ENCODE measurements around the gene IL36B. TPM values are rescaled to one million over a fixed set of nuclear protein-coding genes. Genes with fewer than 3 reads are reported as not detected.

IL36B gene
- polyA plus RNA-seq, 1 of the 3 experiments (the other 2 are of a cell fraction): not detected

- no peak overlapping the region for H3K4me2 ChIP-seq
- H3K4me1 ChIP-seq (ENCODE audit: control insufficient read depth in 1 of 2, insufficient read depth in 2 of 2, low read depth in 1 of 2, low read length in 1 of 2): no peaks in the 10 kb centered on the region
- H4K20me1 ChIP-seq (ENCODE audit: insufficient read depth): no peaks in the 10 kb centered on the region
- H3K27ac ChIP-seq (ENCODE audit: low read depth in 2 of 2, low read length in 1 of 2): no peak overlapping the region
- H3K9me3 ChIP-seq: no peaks in the 10 kb centered on the region
- no peaks in the 10 kb centered on the region; the same call in 1 of the 2 replicates for H3K27me3 ChIP-seq (ENCODE audit: insufficient read depth)
- H3K9ac ChIP-seq: no peak overlapping the region
- H3F3A ChIP-seq (replicated peaks; ENCODE audit: insufficient read depth): no peaks in the 10 kb centered on the region
- ChIA-PET CTCF (interaction anchor here (0.9 to 1.1 kb wide), 3 partner anchors 10 to 119 kb away, joined by 3 to 4 read pairs (median 4); no protein-coding TSS in a partner anchor), POLR2A (no interaction called here)
- no peak overlapping the region for H3K4me3 ChIP-seq (ENCODE audit: low read depth in 2 of 2, low read length in 1 of 2)
- H3K9me2 ChIP-seq: no peaks in the 10 kb centered on the region
- TF ChIP-seq FOXJ3 (CRISPR knock-in tag; IDR thresholded peaks at IDR 0.05) (no peak), POLR2AphosphoS5 (IDR thresholded peaks at IDR 0.05; ENCODE audit: low read depth, low read length) (no peak), GATA2 (CRISPR knock-in tag; IDR thresholded peaks at IDR 0.05) (no peak), CHD2 (IDR thresholded peaks at IDR 0.05; ENCODE audit: low read length, partially characterized antibody) (no peak), USF2 (IDR thresholded peaks at IDR 0.05; ENCODE audit: borderline replicate concordance, low read depth, low read length) (no peak), RAD21 (IDR thresholded peaks at IDR 0.05; ENCODE audit: low read length) (no peak), REST (IDR thresholded peaks at IDR 0.05; ENCODE audit: low read depth, low read length) (no peak), MEF2A (IDR thresholded peaks at IDR 0.05; ENCODE audit: borderline replicate concordance, low read depth) (no peak)
- H3K36me3 ChIP-seq (replicated peaks in 1 of 2; ENCODE audit: control insufficient read depth in 1 of 2, insufficient read depth in 2 of 2, low read length in 1 of 2): no peaks in the 10 kb centered on the region
- 3% methylated on average over 2 of the region's 2 CpGs for WGBS (ENCODE audit: low lambda C conversion rate)
- DNase-seq: no peak
- no peak overlapping the region for H2AFZ ChIP-seq (ENCODE audit: low read depth)
- H3K79me2 ChIP-seq (ENCODE audit: insufficient read depth): no peaks in the 10 kb centered on the region
These were observed 32.9 kb upstream of the IL36B start for GRCh38 chr2:113085542-113085941.

GRCh38 chr2:113084249-113085000, 31.8 kb upstream of the IL36B start:
- Histone ChIP-seq H4K20me1 (ENCODE audit: insufficient read depth) (no peaks in the 10 kb centered on the region), H3K4me2 (no peak overlapping the region)
- CTCF ChIA-PET: interaction anchor here (0.6 to 1.1 kb wide), 3 partner anchors 9 to 114 kb away, joined by 3 to 4 read pairs (median 4); no protein-coding TSS in a partner anchor

More at GRCh38 chr2:113084249-113085000, 31.8 kb upstream of the IL36B start:
- Histone ChIP-seq H3K9me3 (no peaks in the 10 kb centered on the region), H3K9me2 (no peaks in the 10 kb centered on the region), H3K27me3 (ENCODE audit: insufficient read depth) (no peaks in the 10 kb centered on the region; the same call in 1 of the 2 replicates), H3K27ac (ENCODE audit: low read depth in 2 of 2, low read length in 1 of 2) (no peak overlapping the region), H3K9ac (no peak overlapping the region), H3K79me2 (ENCODE audit: insufficient read depth) (no peaks in the 10 kb centered on the region), H3K36me3 (replicated peaks in 1 of 2; ENCODE audit: control insufficient read depth in 1 of 2, insufficient read depth in 2 of 2, low read length in 1 of 2) (no peaks in the 10 kb centered on the region), H2AFZ (ENCODE audit: low read depth) (no peak overlapping the region), H3K4me3 (ENCODE audit: low read depth in 2 of 2, low read length in 1 of 2) (no peak overlapping the region), H3K4me1 (ENCODE audit: control insufficient read depth in 1 of 2, insufficient read depth in 2 of 2, low read depth in 1 of 2, low read length in 1 of 2) (no peaks in the 10 kb centered on the region), H3F3A (replicated peaks; ENCODE audit: insufficient read depth) (no peaks in the 10 kb centered on the region)
- no peak for DNase-seq
- no peak for TF ChIP-seq TEAD4 (IDR thresholded peaks at IDR 0.05; ENCODE audit: borderline replicate concordance, insufficient read depth)
- TF ChIP-seq CTCF (IDR thresholded peaks at IDR 0.05): peak; percentile 48
- 1% methylated on average over 5 of the region's 5 CpGs for WGBS (ENCODE audit: low lambda C conversion rate)
- POLR2A ChIA-PET: no interaction called here
